Raji (cell line): ENCODE data around the gene COLQ.

Source experiments
- POLR2A ChIP-seq: IDR thresholded peaks from 2 replicates; pipeline ENCODE4 v1.6.1; 2011; ENCODE audit warnings: low read depth, low read length, control low read depth; ENCODE audit not compliant: insufficient read depth

COLQ gene

DNA sequence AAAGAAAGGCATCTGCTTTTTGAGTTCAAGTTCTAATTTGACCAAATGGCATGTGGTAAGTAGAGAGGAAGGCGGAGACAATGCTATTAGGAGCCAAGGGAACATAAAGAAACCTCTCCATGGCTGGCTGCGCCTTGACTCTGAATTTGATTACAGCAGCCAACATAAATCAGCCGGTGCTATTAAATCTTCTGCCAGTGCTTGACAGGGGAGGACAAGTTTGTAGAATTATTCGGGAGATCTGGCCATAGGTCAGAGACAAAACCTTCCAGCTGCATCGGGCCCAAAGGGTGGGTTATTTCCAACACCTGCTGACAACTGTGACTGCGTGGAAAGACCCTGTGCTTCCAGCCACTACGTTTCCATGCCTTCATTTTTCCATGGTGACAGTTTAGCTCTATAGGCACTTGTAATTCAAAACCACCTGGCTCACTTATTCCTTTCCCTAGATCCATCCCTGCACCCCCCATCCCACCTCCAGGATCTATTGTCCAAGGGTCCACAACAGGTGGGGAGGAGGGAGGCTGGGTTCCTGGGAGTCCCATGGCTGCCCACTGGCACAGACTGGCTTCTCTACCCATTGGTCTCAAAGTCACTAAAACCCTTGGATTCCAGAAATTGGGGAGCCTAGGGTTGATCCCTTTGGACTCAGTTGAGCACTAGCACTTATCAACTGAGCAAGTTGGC lies 15.9 kb downstream of the COLQ start:
- no peak for TF ChIP-seq POLR2A

DNA sequence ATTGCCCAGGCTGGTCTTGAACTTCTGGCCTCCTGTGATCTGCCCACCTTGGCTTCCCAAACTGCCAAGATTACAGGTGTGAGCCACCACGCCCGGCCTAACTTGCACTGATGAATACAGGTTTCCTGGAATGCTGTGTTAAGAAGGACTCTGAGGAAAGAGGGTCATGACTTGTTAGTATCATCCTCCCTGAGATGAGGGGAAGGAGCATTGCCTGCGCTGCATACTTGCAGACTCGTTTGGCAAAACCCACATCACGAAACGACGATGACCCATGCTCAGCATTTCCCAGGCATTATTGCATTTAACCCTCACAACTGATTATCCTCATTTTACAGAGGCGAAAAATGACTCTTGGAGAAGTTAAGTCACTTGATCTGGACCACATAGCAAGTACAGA lies 18.9 kb downstream of the COLQ start:
- TF ChIP-seq POLR2A, result no peak

DNA sequence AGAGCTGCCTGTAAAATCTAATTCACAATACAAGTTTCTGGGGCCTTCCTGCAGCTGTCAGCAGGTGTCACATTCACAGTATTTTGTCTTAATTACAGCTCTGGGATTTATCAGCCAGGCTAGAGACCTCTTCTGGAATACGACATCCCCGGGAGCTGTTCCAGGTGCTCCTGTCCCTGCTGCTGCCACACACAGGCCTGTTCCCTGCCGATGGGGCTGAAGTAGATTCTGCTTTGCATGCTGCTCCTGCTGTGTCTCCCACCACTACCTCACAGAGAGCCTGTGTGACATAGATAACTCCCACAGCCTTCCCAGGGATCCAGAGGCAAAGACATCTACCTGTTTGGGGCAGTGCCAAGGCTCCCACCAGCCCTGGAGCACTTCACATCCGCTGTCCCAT lies 20.4 kb downstream of the COLQ start:
- TF ChIP-seq POLR2A, result no peak

DNA sequence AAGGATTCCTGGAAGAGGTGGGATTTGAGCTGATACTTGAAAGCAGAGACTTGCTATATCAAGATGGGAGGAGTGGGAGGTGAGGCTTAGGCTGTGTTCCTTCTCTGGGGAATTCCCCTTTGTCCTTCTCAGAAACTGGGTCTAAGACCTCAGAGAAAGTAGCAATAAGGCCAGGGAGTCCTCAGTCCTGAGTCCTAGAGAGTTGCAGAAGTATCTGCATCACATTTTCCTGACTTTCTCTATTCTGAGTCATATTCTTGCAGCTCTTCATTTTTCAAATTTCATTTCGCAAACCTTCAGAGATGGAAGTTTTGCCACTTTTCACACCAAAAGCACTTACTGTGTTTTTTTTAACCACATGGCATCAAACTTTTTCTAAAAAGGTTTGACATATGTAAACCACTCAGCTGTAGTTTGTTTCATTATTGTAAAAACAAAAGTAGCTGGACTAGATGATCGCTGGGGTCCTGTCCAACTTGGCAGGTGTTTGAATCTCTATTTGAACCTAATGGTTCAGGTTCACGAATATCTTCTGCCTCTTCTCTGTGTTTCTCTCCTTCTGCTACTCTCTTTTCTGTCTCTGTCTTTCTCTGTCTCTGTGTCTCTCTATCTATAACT lies 21.3 kb downstream of the COLQ start:
- no peak for TF ChIP-seq POLR2A

DNA sequence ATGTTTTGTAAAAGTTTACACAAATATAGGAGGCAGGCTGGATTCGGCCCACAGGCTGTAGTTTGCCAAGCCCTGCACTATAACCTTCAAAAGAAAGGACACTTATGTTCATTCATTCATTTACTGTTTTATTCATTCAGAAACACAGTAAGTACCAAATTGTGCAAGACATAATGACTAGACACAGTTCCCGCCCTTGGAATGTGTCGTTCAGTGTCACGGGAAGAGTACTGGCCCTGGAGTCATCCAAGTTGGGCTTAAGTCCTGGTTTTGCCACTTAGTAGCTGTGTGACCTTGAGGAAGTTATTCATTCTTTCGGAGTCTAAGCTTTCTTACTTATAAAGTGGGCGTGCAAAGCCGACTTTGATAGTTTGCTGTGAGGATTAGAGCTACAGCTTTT lies 22.0 kb downstream of the COLQ start:
- no peak for TF ChIP-seq POLR2A

DNA sequence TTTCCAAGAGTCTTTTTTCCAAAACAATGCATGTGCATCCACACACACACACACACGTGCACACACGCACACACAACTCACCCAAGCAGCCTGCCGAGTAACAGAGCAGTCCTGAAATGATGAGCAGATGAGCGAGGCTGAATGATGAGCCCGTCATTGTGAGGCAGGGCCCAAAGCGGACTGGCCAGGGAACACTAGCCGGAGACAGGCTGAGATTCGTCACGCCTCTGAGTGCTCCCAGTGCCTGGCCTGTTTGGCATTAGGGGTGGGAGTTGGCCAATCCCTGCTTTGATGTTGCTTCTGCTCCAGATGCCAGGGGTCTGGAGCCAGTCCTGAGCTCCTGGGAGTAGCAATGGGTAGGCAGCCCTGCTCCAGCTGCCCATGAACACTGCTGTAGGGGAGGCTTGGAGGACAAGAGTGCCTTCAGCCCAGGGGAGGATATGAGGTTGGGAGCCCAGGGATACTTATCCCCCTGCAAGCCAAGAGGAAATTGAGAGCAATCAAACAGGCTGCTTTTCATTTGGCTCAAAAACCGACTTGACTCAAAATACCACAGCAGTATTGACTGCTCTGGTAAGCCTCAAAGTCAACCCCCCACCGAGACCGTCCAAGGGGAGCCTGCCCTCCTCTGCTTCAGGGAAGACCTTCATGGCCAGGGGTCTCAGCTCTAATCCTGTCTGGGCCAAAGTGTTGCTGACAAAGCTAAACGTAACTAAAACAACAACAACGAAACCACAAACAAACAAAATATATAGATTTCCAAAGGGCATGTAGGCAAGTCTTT lies 22.9 kb downstream of the COLQ start:
- TF ChIP-seq POLR2A, result no peak

DNA sequence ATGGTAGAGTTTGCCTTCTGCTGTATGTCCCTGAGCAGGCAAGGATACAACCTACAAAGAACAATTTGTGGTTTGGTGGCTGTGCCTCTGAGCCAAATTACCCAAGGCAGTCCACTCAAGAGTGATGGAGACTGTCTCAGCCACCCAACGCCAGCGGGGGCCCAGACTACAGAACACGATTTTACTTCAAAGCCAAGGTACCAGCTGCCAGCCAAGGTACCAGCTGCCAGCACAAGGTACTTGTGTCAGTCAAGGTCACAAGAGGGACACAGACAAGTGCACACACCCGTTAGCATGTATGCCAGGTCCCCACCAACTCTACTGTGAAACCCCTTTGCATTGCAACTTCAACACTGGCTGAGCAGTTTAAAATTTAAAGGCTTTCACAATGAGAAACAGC lies 23.5 kb downstream of the COLQ start:
- no peak for TF ChIP-seq POLR2A

DNA sequence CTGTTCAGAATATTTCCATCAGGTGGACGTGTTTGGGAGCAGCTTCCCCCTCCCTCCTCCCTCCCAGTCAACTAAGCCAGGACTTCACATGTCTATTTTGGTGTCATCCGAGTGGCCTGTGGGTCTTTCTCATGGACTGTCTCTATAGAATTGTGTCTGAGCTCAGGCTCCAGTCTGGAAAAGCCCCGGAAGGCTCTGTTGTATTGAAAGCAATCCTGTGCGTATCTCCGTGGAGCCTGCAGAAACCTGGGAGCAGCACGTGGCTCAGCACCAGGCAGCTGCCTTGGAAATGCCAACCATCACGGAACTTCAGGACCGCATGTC lies 25.2 kb downstream of the COLQ start:
- TF ChIP-seq POLR2A, result no peak

DNA sequence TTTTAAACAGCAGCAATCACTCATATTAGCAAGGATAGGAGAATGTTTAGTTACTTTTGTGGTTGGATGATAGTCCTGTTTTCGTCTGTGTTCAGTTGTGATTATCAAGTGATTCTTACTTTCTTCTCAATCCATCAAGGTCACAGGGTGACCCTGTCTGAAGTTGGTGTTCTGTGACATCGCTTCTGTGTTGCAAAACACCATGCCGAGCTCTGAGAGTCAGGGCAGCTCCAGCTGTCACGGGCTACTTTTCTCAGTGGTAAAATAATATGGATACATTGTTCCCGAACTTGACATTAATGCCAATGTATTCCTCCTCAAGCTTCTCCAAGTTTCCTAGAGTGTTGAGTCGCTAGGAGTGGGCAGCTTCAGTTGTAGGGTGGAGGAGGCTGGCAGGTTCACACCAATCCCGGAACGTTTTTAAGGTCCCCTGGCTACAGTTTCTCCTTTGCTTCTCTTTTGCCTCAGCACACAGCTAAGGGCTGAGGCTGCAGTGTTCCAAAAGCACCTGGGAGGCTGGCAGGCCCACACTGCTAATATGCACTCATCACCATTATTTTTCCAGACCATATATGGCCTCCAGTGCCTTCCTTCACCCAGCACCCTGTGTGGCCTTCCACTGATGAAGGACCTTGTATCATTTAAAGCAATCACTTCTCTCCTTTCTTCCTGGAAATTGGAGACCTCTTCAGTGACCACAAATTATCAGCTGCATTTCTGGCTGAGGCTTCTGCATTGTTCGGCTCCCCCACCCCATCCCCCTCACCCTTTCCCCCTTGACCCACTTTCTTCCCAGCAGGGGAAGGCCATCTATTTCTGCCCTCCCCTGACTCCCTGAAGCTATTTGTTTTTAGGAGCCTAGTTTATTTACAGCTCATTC lies 25.8 kb downstream of the COLQ start:
- no peak for TF ChIP-seq POLR2A

DNA sequence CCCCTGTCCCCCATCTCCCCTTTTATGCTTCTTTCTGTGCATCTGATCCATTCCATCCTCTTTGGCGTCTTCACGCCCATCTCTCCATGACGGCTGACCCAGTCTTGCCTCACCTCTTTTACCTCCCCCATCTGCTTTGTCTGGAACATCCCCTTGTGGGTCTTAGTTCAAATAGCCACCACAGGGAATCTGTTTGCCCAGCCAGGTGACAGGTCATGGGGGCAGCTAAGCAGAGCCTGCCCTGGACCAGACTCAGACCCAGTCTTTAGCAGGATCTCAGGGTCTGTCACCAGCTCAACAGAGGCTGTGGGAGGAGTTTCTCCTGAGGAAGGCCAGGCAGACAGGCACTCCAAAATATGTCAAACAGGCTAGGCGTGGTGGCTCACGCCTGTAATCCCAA lies 28.1 kb downstream of the COLQ start:
- TF ChIP-seq POLR2A, result no peak

DNA sequence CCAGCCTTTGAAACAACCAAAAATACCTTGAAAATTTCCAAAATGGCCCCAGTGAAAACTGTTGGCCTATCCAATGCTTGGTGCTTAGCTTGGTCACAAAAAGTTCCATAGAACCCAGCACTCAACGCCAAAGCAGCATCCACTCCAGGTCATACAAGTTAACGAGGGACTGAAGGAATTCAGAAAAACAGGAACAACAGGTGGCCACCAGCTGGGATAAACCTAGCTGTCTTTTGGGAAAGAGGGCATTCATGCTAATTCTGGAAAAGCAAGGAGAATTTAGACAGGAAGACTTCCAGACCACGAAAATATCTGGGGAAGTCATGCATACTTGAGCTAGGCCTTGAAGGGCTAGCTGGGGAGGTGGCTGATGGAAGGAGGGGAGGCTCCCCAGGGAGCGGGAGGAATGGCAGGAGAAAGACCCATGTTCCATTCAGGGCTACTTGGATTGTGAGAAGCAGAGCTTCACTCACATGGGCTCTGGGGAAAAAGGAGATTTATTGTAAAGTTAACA lies 28.6 kb downstream of the COLQ start:
- no peak for TF ChIP-seq POLR2A

DNA sequence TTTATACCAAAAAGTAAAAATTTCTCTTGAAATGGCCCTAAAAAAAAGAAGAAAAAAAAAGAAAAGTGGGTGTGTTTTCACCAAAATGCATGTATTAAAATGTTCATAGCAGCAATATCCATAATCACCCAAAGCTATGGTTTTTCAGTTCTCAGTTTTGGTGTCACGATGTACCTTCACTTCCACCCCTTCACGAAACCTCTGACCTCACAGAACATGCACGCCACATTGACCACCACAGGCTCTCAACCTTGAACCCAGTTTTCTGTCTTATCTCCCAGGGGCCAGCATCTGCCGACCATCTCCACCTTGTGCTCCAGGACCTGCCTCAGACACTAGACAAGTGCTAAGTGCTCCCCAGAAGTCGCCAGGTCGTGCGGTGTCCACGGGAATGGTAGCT lies 30.4 kb downstream of the COLQ start:
- no peak for TF ChIP-seq POLR2A

DNA sequence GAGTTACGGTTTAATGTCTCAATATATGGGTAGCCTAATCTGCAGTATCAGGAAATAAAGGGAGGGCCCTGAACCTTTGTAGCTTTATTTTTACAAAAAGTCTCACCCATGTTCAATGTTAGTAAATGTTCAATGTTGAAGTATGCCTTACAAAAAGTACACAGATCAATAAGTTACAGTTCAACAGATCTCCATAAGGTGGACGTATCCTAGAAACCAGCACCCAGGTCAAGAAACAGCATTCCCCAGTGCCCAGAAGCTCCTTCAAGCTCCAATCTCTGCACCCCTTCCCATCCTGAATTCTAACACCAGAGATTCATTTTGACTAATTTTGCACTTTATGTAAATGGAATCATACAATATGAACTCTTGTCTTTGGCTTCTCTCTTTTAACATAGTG lies 31.3 kb downstream of the COLQ start:
- TF ChIP-seq POLR2A, result no peak

DNA sequence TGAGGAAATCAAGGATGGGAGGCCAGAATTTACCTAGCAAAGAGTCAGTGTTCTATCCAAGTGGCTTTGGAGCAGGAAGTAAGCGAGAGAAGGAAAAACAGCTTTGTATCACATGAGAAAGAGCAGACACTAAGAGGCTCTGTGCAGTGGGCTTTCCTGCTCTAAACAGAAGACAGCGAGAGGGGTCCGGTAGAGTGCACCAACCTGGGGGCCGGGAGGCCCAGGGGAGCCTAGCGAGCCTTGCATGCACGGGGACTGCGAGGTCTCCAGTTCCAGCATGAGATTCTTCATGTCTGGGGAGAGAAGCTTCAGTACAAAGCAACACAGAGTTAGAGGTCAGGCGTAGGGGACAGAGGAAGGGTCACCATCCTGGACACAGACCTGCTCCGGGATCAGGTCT lies 33.5 kb downstream of the COLQ start:
- TF ChIP-seq POLR2A, result no peak

DNA sequence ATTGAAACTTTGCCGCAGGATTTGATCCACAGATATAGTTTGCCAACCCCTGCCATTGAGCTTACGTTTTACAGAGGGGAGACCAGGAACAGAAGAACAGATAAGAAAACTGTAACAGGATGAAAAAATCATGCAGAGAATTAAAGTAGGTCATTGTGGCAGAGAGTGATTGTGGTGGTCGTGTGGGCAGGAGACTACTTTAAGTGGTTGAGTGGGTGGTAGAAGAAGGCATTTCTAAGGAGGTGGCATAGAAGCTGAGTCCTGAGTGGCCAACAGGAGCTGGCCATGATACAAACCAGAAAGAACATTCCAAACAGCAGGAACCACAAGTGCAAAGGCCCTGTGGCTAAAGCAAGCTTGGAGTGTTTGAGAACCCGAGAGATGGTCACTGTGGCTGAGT lies 34.5 kb downstream of the COLQ start:
- TF ChIP-seq POLR2A, result no peak
